IPS DF 19.7 (cell line): ENCODE measurements around the gene ST6GALNAC3.

Experiments used
- DNase-seq: peaks from one replicate; pipeline ENCODE4 v3.0.0-alpha.2; 2013; ENCODE audit warnings: low read depth, low spot score

ST6GALNAC3 gene

DNA sequence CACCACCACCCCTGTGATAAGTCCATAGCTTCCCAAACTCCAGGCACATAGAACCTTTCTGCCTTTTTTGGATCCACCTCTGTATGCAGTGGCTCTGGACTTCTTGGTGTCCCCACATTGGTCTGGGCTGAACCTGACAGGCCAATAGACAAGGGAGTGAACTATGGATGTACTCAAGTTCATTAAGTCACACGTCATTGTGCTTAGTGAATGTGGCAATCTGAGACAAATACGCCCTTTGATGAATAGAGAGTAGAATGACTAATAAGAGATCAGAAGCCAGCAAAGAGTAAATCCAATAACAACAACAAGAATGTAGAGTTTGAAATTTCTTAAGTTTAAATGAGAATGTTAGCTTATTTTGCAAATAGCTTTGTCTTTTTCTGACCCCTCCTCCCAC, 114.8 kb downstream of the ST6GALNAC3 start:
- DNase-seq, result no peak

DNA sequence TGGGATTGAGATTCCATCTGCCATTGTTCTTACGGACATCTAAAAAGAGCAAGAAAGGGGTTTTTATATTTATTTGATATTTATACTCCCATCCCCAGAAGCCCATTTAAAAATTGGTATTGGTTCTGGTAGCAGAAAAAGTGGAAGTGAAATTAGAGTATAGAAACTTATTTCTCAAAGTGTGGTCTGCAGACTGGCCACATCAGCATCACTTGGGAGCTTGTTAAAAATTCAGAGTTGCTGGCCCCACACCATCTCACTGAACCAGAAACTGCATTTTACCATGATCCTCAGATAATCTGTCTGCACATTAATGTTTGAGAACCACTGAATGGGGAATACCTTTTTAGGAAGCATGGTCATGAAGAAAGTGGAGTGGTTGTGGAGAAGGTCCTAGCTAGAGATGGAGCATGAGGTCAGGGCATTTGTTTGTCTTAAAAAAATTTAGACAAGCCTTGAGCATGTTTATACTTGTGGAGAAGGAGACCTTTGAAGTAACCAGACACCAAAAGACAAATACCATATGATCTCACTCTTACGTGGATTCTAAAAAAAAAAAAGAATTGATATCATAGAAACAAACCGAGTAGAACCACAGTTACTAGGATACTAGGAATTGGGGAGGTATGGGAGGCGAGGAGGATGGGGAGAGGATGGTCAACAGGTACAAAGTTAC, 116.3 kb downstream of the ST6GALNAC3 start:
- DNase-seq, result no peak

GRCh38 chr1:76191561-76191960, 117.0 kb downstream of the ST6GALNAC3 start:
- no peak for DNase-seq

DNA sequence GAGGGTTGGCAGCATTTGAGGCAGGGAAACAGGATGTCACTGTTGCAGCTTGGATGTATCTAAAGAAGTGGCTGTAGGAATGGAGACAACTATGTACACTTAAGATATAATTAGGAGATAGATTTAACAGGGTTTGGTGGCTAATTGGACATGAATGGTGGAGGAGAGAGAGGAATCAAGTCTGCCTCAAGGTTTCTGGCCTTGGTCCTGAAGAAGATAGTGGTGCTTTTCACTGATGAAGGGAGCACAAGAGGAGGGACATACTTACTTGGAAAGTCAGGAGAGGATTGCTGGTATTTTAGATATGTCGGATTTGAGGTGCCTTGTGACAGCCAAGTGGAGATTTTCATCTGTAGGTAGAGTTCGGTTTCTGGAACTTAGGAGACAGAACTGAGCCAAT, 123.9 kb downstream of the ST6GALNAC3 start:
- no peak for DNase-seq

DNA sequence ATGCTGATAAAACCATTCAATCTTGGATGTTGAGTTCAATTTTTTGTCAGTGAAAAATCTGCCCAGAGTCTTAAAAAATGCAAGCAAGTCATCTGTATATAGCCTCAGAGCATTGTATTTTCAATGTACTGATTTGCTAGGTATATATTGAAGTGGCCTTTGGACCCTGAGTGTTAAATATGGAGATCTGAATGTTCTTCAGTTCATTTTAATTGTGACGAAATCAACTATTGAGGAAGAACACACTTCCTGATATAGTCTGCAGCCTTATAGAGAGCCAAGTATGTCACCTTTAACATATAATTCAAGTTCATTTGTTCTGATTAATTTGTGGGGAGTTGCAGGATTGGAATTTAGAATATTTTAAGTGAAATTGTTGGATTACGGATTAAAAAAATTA, 128.1 kb downstream of the ST6GALNAC3 start:
- DNase-seq, result no peak

DNA sequence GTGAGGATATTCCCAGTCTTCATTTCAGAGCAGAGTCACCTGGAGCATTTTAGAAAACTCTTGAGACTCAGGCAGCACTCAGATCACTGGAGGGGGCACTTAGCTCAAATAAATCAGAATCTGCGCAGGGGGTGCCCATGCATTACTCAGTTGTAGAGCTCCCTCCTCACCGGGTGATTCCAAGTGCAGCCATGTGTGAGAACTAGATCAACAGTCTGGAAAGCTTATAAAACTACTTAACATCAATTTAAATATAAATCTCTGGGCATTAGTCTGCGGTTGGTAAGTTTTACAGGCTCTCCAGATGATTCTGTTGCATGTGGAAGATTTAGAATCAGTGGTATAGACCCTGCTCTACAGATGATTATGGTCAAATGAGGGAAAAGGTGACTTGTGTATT, 128.6 kb downstream of the ST6GALNAC3 start:
- DNase-seq, result no peak

DNA sequence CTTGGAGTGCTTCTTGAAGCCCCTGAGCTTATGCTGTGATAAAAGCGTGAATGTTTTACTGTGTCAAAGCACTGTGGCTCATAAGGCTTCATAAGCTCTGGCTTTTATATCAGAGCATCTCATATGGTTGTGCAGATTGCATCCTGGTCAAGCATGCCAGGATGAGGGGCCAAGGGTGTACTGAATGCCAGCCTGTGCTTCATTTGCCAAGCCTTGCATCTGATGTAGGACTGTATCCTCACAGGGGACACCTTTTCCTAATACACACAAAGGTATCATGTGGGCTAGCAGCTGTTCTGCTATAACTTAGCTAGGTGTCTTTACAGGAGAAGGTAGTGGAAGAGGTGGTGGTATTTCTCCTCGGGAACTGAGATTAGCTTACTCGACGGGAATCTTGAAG, 134.7 kb downstream of the ST6GALNAC3 start:
- no peak for DNase-seq

DNA sequence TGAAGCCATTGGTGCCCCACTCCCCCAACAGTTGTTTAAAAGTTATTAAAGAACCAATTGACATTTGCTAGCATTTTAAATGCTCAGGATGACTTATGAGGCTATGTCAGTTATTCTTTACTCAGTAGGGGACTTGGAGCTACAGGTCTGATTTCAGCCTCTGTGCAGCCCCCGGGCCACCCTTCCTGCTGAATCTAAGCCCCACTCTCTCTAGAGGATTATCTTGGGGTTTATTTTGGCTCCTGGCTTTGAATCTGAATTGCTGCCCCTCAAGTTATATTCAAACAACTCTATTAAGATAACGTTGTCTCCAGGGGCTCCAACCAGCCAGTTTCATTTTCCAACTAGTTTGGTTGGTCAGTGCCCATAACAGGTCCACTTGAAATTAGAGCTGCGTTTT, 135.1 kb downstream of the ST6GALNAC3 start:
- no peak for DNase-seq

GRCh38 chr1:76210160-76210559, 135.6 kb downstream of the ST6GALNAC3 start:
- DNase-seq, result no peak

GRCh38 chr1:76218888-76219287, 144.3 kb downstream of the ST6GALNAC3 start:
- no peak for DNase-seq

DNA sequence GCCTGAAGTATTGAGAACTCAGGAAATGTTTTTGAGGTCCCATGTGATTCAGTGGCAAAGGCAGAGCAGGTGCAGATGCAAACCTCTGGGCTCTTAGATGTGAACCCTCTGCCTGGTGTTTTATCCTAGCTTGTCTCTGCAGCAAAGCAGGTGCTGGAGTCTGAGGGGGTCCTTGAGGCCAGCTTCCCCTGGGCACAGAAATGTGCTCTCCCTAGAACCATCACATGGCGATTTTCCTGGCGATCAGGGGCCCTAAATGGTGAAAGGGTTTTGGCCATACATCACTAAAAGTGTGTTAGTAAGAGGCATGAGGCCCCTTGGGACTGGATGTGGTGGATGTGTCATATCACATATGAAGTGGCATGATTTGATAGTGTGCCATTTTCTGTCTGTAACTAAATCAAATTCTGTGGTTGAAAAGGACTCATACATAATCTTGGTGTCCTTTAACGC, 144.8 kb downstream of the ST6GALNAC3 start:
- no peak for DNase-seq

GRCh38 chr1:76224752-76225151, 150.2 kb downstream of the ST6GALNAC3 start:
- DNase-seq, result no peak

DNA sequence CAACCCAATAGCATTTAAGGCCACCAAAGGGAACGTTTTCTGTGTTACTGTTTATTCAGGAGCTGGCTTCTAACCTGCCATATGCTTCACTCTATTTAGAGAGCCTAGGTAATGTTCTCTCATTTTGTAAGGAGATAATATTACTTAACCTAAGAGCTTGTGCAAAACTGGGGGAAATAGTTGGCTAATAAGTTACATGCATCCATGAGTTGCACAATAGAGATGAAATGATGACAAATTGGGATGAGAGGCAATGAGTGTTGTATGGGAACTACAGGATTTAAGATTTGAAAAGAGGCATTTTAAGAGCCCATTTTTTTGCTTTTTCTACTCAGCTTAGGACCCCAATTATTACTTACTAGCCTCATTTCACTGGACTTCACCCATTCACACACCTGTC, 151.0 kb downstream of the ST6GALNAC3 start:
- DNase-seq, result no peak

DNA sequence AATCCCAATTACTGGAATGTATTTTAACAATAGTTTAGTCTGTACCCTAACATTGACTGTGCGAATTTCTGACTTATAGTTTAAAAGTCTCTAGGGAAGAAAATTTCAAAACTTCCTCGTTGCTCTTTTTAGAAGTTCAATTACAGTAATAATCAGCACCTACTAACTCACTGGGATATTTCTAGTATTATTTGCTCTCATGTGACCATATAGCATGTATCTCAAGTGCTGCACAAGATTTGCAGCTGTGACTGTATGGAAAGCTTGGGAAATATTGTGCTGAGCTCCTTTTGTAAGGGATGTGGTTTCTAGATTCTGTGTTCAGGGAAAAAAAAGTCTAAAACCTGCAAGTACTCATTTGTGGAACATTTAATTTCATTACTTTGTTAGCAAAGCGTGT, 153.1 kb downstream of the ST6GALNAC3 start:
- no peak for DNase-seq

GRCh38 chr1:76229279-76230005, 154.9 kb downstream of the ST6GALNAC3 start:
- DNase-seq, result no peak

GRCh38 chr1:76230842-76231281, 156.3 kb downstream of the ST6GALNAC3 start:
- peak; percentile 81 for DNase-seq

DNA sequence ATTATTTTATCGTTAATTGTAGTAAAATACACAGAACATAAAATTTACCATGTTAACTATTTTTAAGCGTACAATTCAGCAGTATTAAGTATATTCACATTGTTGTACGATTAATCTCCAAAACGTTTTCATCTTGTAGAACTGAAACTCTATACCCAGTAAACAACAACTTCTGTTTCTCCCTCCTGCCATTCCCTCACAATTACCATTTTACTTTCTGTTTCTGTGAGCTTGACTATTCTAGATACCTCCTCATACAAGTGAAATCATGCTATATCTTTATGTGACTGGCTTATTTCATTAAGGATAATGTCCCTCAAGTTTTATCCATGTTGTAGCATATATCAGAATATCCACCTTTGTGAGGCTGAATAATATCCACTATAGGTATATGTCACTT, 156.8 kb downstream of the ST6GALNAC3 start:
- no peak for DNase-seq

- DNase-seq, result no peak
Measured at GRCh38 chr1:76232666-76233065, 158.1 kb downstream of the ST6GALNAC3 start.

- no peak for DNase-seq
Measured at GRCh38 chr1:76234061-76234460, 159.5 kb downstream of the ST6GALNAC3 start.

DNA sequence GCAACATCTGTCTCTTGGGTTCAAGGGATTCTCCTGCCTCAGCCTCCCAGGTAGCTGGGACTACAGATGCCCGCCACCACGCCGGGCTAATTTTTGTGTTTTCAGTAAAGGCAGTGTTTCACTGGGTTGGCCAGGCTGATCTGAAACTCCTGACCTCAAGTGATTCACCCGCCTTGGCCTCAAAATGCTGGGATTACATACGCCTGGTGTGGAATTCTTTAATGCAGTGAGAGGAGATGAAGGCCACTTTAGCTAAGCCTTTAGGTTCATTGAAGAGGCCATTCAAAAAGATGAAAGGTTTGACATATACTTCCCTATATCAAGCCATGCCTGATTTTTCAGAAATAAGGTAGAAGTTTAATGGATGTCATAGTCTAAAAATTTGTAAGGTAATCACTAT, 162.7 kb downstream of the ST6GALNAC3 start:
- DNase-seq, result no peak

GRCh38 chr1:76238094-76238628, 163.6 kb downstream of the ST6GALNAC3 start:
- no peak for DNase-seq

- no peak for DNase-seq
Measured at GRCh38 chr1:76239470-76239918, 164.9 kb downstream of the ST6GALNAC3 start.

DNA sequence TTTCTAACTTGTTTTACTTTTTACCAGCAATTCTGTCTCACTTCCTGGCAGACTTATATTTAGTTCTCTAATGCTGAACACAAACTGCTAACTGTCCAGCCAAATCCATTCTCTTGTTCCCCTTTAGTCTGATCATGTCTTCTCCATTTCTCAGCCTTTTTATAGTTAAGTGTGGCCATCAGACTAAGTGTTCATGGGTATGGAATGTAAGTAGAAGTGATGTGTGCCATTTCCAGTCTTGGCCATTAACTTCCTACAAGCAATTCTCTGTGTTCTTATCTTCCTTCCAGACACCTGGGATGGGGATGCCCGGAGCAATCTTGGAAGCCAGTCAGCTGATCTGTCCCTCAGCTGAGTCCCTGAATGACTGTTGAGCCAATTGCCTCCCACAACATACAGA, 165.8 kb downstream of the ST6GALNAC3 start:
- DNase-seq, result no peak
